HepG2 (cell line): ENCODE measurements around the gene RSL1D1. TPM values are rescaled to one million over a fixed set of nuclear protein-coding genes. Genes with fewer than 3 reads are reported as not detected.

ENCODE experiments used
- ARID4A ChIP-seq: sonication (generic); formaldehyde crosslinking; IDR thresholded peaks from 2 replicates; pipeline ENCODE4 v1.5.0; 2020; ENCODE audit warnings: mild to moderate bottlenecking, missing genetic modification reagents, borderline replicate concordance
- KLF12 ChIP-seq: sonication (generic); formaldehyde crosslinking; IDR thresholded peaks from 2 replicates; pipeline ENCODE4 v1.4.0; 2020; ENCODE audit warnings: missing genetic modification reagents, borderline replicate concordance
- MAX ChIP-seq: IDR thresholded peaks from 2 replicates; pipeline ENCODE4 v1.6.1; 2012; ENCODE audit warnings: inconsistent platforms
- PITX1 ChIP-seq: sonication (generic); formaldehyde crosslinking; IDR thresholded peaks from 2 replicates; pipeline ENCODE4 v1.5.1; 2020; ENCODE audit warnings: mild to moderate bottlenecking, missing genetic modification reagents
- SAFB2 ChIP-seq: sonication (generic); formaldehyde crosslinking; IDR thresholded peaks from 2 replicates; pipeline ENCODE4 v1.5.1; 2020; ENCODE audit warnings: missing genetic modification reagents, low read depth, mild to moderate bottlenecking, borderline replicate concordance
- TFAP4 ChIP-seq: sonication (generic); IDR thresholded peaks from 2 replicates; pipeline ENCODE4 v1.6.1; 2016; ENCODE audit warnings: low read depth, borderline replicate concordance
- ZBTB40 ChIP-seq, 2 experiments: fragments of 450-650 bp in 1 of 2; sonication (generic) in 1 of 2; formaldehyde crosslinking in 1 of 2; IDR thresholded peaks; 2 replicates each; pipeline versions ENCODE4 v1.6.1 to v1.8.0; 2016 to 2022; ENCODE audit warnings: antibody characterized with exemption in 1 of 2, mild to moderate bottlenecking in 1 of 2, missing genetic modification reagents in 1 of 2
- ZMAT5 ChIP-seq: sonication (generic); formaldehyde crosslinking; IDR thresholded peaks from 2 replicates; pipeline ENCODE4 v1.5.0; 2020; ENCODE audit warnings: mild to moderate bottlenecking, low read depth, missing genetic modification reagents, borderline replicate concordance
- polyA plus RNA-seq, 8 experiments: library from polyadenylated mRNA; depleted of rRNA in 3 of 8; stranded (reverse) in 7 of 8; unstranded in 1 of 8; fragments of >200 nt; fragmentation: Illumina TruSeq in 4 of 8; extraction: Trizol in 4 of 8; gene quantifications; 2 replicates each; pipeline versions ENCODE4 v1.2.1 to v1.2.3, GENCODE V29; 2011 to 2016; ENCODE audit warnings: low read depth in 4 of 8, missing spikeins in 1 of 8, mixed read lengths in 1 of 8; ENCODE audit not compliant: insufficient read depth in 1 of 8
- total RNA-seq, 5 experiments: library from RNA; depleted of rRNA; stranded (reverse); fragments of >200 nt; fragmentation: Illumina TruSeq; extraction: Trizol; gene quantifications; 2 replicates each; pipeline ENCODE4 v1.2.3, GENCODE V29; 2016; ENCODE audit warnings: low read depth in 1 of 5

RSL1D1 gene
- total and polyA plus RNA-seq, 2 of the 13 experiments (the other 11 are each of a cell fraction or from before 2014, with no cell fraction given): 187 to 343 TPM

- TF ChIP-seq ZBTB40 (IDR thresholded peaks at IDR 0.05): no peak
- TF ChIP-seq ZBTB40 (CRISPR knock-in tag; IDR thresholded peaks at IDR 0.05): peak; percentile 34
- peak; percentile 52; the same call in 1 of the 2 replicates for TF ChIP-seq MAX
- no peak for TF ChIP-seq ZMAT5
- TF ChIP-seq ARID4A: peak; percentile 85
- peak; percentile 63; the same call in 1 of the 2 replicates for TF ChIP-seq TFAP4
- TF ChIP-seq KLF12 (CRISPR knock-in tag): peak; percentile 94
- TF ChIP-seq SAFB2 (CRISPR knock-in tag): peak; percentile 48; the same call in 1 of the 2 replicates
- TF ChIP-seq PITX1 (CRISPR knock-in tag): 0 out of 2 replicates have a peak, but pooled peaks have one; percentile 56
Observed at GRCh38 chr16:11796227-11797165, 54.8 kb downstream of the RSL1D1 start (continued).
